Neural progenitor cell (in vitro differentiated cells): ENCODE data around the gene SPTBN5. TPM values are rescaled to one million over a fixed set of nuclear protein-coding genes. Genes with fewer than 3 reads are reported as not detected.

ENCODE experiments used
- DNase-seq: peaks from one replicate; pipeline ENCODE4 v3.0.0-alpha.2; 2016; ENCODE audit warnings: low spot score
- H2AFZ ChIP-seq: fragments of 200-600 bp; sonication (generic); replicated peaks from 2 replicates; pipeline ENCODE4 v1.6.1; 2016; ENCODE audit warnings: antibody characterized with exemption
- H3F3A ChIP-seq: fragments of 200-600 bp; sonication (generic); 2 replicates; pipeline ENCODE4 v1.6.1; 2016; ENCODE audit warnings: antibody characterized with exemption, low read depth
- H3K27ac ChIP-seq: fragments of 200-600 bp; sonication (generic); 2 replicates; pipeline ENCODE4 v1.5.1; 2016; ENCODE audit warnings: mild to moderate bottlenecking
- H3K27me3 ChIP-seq: fragments of 200-600 bp; sonication (generic); 2 replicates; pipeline ENCODE4 v1.6.1; 2016; ENCODE audit warnings: mild to moderate bottlenecking, moderate library complexity
- H3K36me3 ChIP-seq: fragments of 200-600 bp; sonication (generic); 2 replicates; pipeline ENCODE4 v1.5.1; 2016
- H3K4me1 ChIP-seq: fragments of 200-600 bp; sonication (generic); 2 replicates; pipeline ENCODE4 v1.6.1; 2016; ENCODE audit warnings: mixed run types
- H3K4me2 ChIP-seq: fragments of 200-600 bp; sonication (generic); 2 replicates; pipeline ENCODE4 v1.6.1; 2016
- H3K4me3 ChIP-seq: fragments of 200-600 bp; sonication (generic); 2 replicates; pipeline ENCODE4 v1.5.1; 2016
- H3K79me2 ChIP-seq: fragments of 200-600 bp; sonication (generic); 2 replicates; pipeline ENCODE4 v1.6.1; 2016; ENCODE audit warnings: low read depth
- H3K9ac ChIP-seq: fragments of 200-600 bp; sonication (generic); 2 replicates; pipeline ENCODE4 v1.6.1; 2016
- H3K9me3 ChIP-seq: fragments of 200-600 bp; sonication (generic); 2 replicates; pipeline ENCODE4 v1.5.1; 2016; ENCODE audit warnings: low read depth
- H4K20me1 ChIP-seq: fragments of 200-600 bp; sonication (generic); 2 replicates; pipeline ENCODE4 v1.6.1; 2016; ENCODE audit warnings: low read depth
- H3K27ac Mint-ChIP-seq: 3 replicates; pipeline ENCODE4 v1.8.0; 2021; ENCODE audit warnings: mixed read lengths
- H3K27me3 Mint-ChIP-seq: 2 replicates; pipeline ENCODE4 v1.8.0; 2022; ENCODE audit warnings: low read depth, mild to moderate bottlenecking, inconsistent platforms, moderate library complexity, mixed read lengths; ENCODE audit not compliant: insufficient read depth
- H3K36me3 Mint-ChIP-seq: 3 replicates; pipeline ENCODE4 v1.8.0; 2021; ENCODE audit warnings: mixed read lengths
- H3K4me1 Mint-ChIP-seq: 3 replicates; pipeline ENCODE4 v1.8.0; 2021; ENCODE audit warnings: mixed read lengths
- H3K4me3 Mint-ChIP-seq: 3 replicates; pipeline ENCODE4 v1.8.0; 2021; ENCODE audit warnings: mild to moderate bottlenecking, moderate library complexity, mixed read lengths
- H3K9me3 Mint-ChIP-seq: 3 replicates; pipeline ENCODE4 v1.8.0; 2020; ENCODE audit warnings: mixed read lengths
- EZH2 ChIP-seq: fragments of 200-600 bp; sonication (generic); IDR thresholded peaks from 2 replicates; pipeline ENCODE4 v1.6.1; 2017; ENCODE audit warnings: antibody characterized with exemption, mild to moderate bottlenecking, moderate library complexity
- EZH2phosphoT487 ChIP-seq: fragments of 200-600 bp; sonication (generic); IDR thresholded peaks from 2 replicates; pipeline ENCODE4 v1.6.1; 2017; ENCODE audit warnings: antibody characterized with exemption
- total RNA-seq: library from RNA; depleted of rRNA; stranded (reverse); fragments of >200 nt; gene quantifications from 2 replicates; pipeline ENCODE4 v1.2.3, GENCODE V29; 2015; ENCODE audit warnings: low replicate concordance
- TF ChIP-seq, protein P1 (sequence below): fragments of 200-600 bp; sonication (generic); IDR thresholded peaks from 2 replicates; pipeline ENCODE4 v1.5.1; 2017; ENCODE audit warnings: antibody characterized with exemption, mild to moderate bottlenecking

SPTBN5 gene
- total RNA-seq, 1 donor from 2014 or later = not detected

GRCh38 chr15:41922353-41922752 lies 28.5 kb upstream of the SPTBN5 start:
- H3F3A ChIP-seq = no peaks in the 10 kb centered on the region
- H4K20me1 ChIP-seq = no peaks in the 10 kb centered on the region
- no peak overlapping the region for H3K4me2 ChIP-seq
- no peak overlapping the region for H3K9ac ChIP-seq
- H2AFZ ChIP-seq = no peak overlapping the region
- DNase-seq = no peak
- TF ChIP-seq EZH2phosphoT487 (no peak), EZH2 (no peak)
- TF ChIP-seq, protein P1, sequence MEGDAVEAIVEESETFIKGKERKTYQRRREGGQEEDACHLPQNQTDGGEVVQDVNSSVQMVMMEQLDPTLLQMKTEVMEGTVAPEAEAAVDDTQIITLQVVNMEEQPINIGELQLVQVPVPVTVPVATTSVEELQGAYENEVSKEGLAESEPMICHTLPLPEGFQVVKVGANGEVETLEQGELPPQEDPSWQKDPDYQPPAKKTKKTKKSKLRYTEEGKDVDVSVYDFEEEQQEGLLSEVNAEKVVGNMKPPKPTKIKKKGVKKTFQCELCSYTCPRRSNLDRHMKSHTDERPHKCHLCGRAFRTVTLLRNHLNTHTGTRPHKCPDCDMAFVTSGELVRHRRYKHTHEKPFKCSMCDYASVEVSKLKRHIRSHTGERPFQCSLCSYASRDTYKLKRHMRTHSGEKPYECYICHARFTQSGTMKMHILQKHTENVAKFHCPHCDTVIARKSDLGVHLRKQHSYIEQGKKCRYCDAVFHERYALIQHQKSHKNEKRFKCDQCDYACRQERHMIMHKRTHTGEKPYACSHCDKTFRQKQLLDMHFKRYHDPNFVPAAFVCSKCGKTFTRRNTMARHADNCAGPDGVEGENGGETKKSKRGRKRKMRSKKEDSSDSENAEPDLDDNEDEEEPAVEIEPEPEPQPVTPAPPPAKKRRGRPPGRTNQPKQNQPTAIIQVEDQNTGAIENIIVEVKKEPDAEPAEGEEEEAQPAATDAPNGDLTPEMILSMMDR = no peak
- Mint-ChIP-seq H3K4me3 (peak overlapping the region; percentile 23), H3K36me3 (peaks cover 2% of the 10 kb centered on the region), H3K9me3 (no peaks in the 10 kb centered on the region), H3K27ac (no peak overlapping the region), H3K4me1 (peaks cover 29% of the 10 kb centered on the region), H3K27me3 (peaks cover 2% of the 10 kb centered on the region)
- no peak overlapping the region for H3K4me3 ChIP-seq
- no peaks in the 10 kb centered on the region for H3K4me1 ChIP-seq
- H3K27ac ChIP-seq = no peak overlapping the region
- no peaks in the 10 kb centered on the region for H3K27me3 ChIP-seq
- H3K36me3 ChIP-seq = no peaks in the 10 kb centered on the region
- H3K79me2 ChIP-seq = no peaks in the 10 kb centered on the region
- H3K9me3 ChIP-seq = no peaks in the 10 kb centered on the region

DNA sequence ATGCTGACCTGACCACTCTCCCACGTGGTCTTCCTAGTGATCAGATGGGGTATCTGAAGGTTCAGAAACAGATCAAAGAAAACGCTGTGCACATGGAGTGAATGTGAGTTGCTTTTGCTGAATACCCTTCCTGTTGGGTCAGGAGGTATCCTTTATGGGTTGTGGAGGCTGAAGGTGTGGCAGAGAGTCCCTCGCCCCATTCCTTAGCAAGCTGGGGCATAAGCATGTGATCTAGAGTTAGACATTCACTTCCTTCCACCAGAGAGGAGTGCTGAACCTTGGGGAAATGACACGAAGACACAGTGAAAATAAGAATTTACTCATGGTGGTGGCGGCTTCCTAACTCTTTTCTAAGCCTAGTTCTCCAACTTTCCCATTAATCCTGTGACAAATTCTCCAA lies 27.8 kb upstream of the SPTBN5 start:
- Histone ChIP-seq H3K4me1 (no peaks in the 10 kb centered on the region), H3K36me3 (no peaks in the 10 kb centered on the region), H3K4me3 (no peak overlapping the region), H3K27ac (no peak overlapping the region), H3K9ac (no peak overlapping the region), H3K27me3 (no peaks in the 10 kb centered on the region), H3F3A (no peaks in the 10 kb centered on the region), H3K79me2 (no peaks in the 10 kb centered on the region), H2AFZ (no peak overlapping the region), H3K9me3 (no peaks in the 10 kb centered on the region), H3K4me2 (no peak overlapping the region), H4K20me1 (no peaks in the 10 kb centered on the region)
- Mint-ChIP-seq H3K9me3 (no peaks in the 10 kb centered on the region), H3K27ac (peak overlapping the region; percentile 72), H3K36me3 (peaks cover 2% of the 10 kb centered on the region), H3K27me3 (peaks cover 2% of the 10 kb centered on the region), H3K4me3 (no peak overlapping the region), H3K4me1 (peaks cover 29% of the 10 kb centered on the region)
- TF ChIP-seq, protein P1 = no peak
- TF ChIP-seq EZH2 (no peak), EZH2phosphoT487 (no peak)
- no peak for DNase-seq

GRCh38 chr15:41921167-41921566 lies 27.3 kb upstream of the SPTBN5 start:
- no peak overlapping the region for H3K4me2 ChIP-seq

More at GRCh38 chr15:41921167-41921566, 27.3 kb upstream of the SPTBN5 start:
- Mint-ChIP-seq H3K4me1 (peaks cover 25% of the 10 kb centered on the region), H3K9me3 (no peaks in the 10 kb centered on the region), H3K27me3 (peaks cover 2% of the 10 kb centered on the region), H3K36me3 (peaks cover 2% of the 10 kb centered on the region), H3K4me3 (no peak overlapping the region), H3K27ac (peak overlapping the region; percentile 12)
- H3K4me3 ChIP-seq = no peak overlapping the region
- H3K36me3 ChIP-seq = no peaks in the 10 kb centered on the region
- H3K9me3 ChIP-seq = no peaks in the 10 kb centered on the region
- peak overlapping the region; percentile 14 for H3K9ac ChIP-seq
- TF ChIP-seq EZH2phosphoT487 = no peak
- TF ChIP-seq, protein P1 = no peak
- no peak for TF ChIP-seq EZH2
- no peak for DNase-seq
- no peaks in the 10 kb centered on the region for H4K20me1 ChIP-seq
- H3K27ac ChIP-seq = no peak overlapping the region
- no peaks in the 10 kb centered on the region for H3K79me2 ChIP-seq
- no peaks in the 10 kb centered on the region for H3F3A ChIP-seq
- H2AFZ ChIP-seq = no peak overlapping the region
- H3K4me1 ChIP-seq = no peaks in the 10 kb centered on the region
- H3K27me3 ChIP-seq = no peaks in the 10 kb centered on the region
